Measurements from ENCODE around the gene LEKR1. TPM values are rescaled to one million over a fixed set of nuclear protein-coding genes. Genes with fewer than 3 reads are reported as not detected.
"Not testable (repeated sequence)": the region's sequence is repeated elsewhere in the genome, so short reads cannot be mapped to it uniquely, and the experiment has no call there.

LEKR1 gene
- total and polyA plus RNA-seq, 4 experiments from 2014 or later: 0.53 to 2.9 (median 1.3) TPM

DNA sequence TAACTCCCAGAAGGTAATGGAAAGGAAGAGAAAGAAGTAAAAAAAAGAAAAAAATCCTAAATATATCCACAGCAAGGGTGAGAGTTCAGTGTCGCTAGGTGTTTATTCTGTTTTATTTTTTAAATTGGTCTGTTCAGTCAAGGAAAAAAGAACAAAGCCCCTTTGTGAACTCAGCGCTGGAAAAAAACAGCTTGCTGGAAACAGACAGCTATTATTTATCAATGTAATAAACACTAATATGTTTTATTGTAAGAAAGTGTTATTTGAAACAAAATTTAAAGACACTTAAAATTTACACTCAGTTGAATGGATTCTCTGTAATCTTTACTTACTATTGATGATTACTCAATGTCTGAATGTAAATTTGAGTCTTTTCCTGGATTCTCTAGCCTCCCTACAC is 32.3 kb upstream of the LEKR1 start:
- no peaks in the 10 kb centered on the region for H3K27me3 Mint-ChIP-seq
- H3K4me1 ChIP-seq (ENCODE audit: insufficient read depth, low read length): peaks cover 8% of the 10 kb centered on the region
- H3K4me1 Mint-ChIP-seq: peaks cover 11 to 22% (median 14%) of the 10 kb centered on the region in 4 donors
- no peak overlapping the region for H3K27ac ChIP-seq (ENCODE audit: low read depth, low read length)
- no peak for DNase-seq
- no peak overlapping the region for H3K4me3 ChIP-seq (ENCODE audit: low read length in 2 of 2)
- peaks cover 0 to 1% (median 0%) of the 10 kb centered on the region in 8 donors for H3K9me3 Mint-ChIP-seq
- H3K27me3 ChIP-seq (ENCODE audit: insufficient read depth, low read length): no peaks in the 10 kb centered on the region
- no peaks in the 10 kb centered on the region for H3K36me3 ChIP-seq (ENCODE audit: insufficient read depth, low read length)
- ChIA-PET POLR2A (ENCODE audit: partially characterized antibody) (interaction anchor here (1.2 to 1.4 kb wide), 3 partner anchors 23 to 111 kb away, joined by 3 to 4 read pairs (median 3); partner anchors contain the start of gene LEKR1), CTCF (ENCODE audit: partially characterized antibody) (interaction anchor here (2.0 kb wide), 1 partner anchor 19 kb away, joined by 5 read pairs; no protein-coding TSS in a partner anchor)
- intact Hi-C loops (cut with micrococcal nuclease): no loop called here
- no peaks in the 10 kb centered on the region for H3K9me3 ChIP-seq (ENCODE audit: control insufficient read depth in 1 of 2, low read length in 2 of 2)
- H3K4me3 Mint-ChIP-seq: no peak overlapping the region
- H3K27ac Mint-ChIP-seq: peak overlapping the region in 2 of 7 donors; percentile 75 to 85
- peaks cover 0 to 4% of the 10 kb centered on the region in 2 donors for H3K36me3 Mint-ChIP-seq

DNA sequence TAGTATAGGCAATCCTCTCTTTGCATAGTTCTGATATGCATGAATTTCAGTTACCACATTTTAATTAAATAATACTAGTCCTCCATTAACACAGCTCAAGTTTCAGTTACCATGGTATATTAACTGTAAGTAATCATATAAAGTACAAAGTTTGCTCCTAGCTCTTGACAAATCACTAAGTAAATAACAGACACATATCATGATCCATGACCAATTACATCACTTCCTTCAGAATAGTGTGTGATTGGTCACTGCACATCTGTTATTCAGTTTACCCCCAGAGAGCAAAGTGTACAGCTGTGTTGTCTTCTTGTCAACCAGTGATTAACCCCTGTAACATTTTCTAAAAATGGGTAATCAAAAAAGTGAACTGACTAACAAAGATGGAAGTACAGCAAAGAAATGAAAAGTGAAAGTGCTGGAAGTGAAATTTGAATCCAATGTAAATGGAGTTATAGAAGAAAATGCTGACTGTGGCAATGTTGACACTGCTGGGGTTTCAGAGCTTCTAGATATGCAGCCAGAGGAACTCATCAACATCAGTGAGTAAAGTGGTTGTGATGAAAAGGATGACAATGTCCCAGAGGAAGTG is 30.2 kb upstream of the LEKR1 start:
- Mint-ChIP-seq H3K4me3 (no peak overlapping the region), H3K4me1 (peaks cover 11 to 22% (median 14%) of the 10 kb centered on the region in 4 donors), H3K9me3 (peaks cover 0 to 18% (median 14%) of the 10 kb centered on the region in 8 donors), H3K27me3 (no peaks in the 10 kb centered on the region), H3K27ac (no peak overlapping the region), H3K36me3 (peaks cover 3 to 22% of the 10 kb centered on the region in 2 donors)
- Histone ChIP-seq H3K36me3 (ENCODE audit: insufficient read depth, low read length) (no peaks in the 10 kb centered on the region), H3K27ac (ENCODE audit: low read depth, low read length) (no peak overlapping the region), H3K9me3 (ENCODE audit: control insufficient read depth in 1 of 2, low read length in 2 of 2) (no peaks in the 10 kb centered on the region), H3K4me1 (ENCODE audit: insufficient read depth, low read length) (peaks cover 8% of the 10 kb centered on the region), H3K27me3 (ENCODE audit: insufficient read depth, low read length) (no peaks in the 10 kb centered on the region), H3K4me3 (ENCODE audit: low read length in 2 of 2) (no peak overlapping the region)
- CTCF ChIA-PET (ENCODE audit: partially characterized antibody): no interaction called here
- POLR2A ChIA-PET (ENCODE audit: partially characterized antibody): no interaction called here
- no peak for DNase-seq
- intact Hi-C loops (cut with micrococcal nuclease): no loop called here

DNA sequence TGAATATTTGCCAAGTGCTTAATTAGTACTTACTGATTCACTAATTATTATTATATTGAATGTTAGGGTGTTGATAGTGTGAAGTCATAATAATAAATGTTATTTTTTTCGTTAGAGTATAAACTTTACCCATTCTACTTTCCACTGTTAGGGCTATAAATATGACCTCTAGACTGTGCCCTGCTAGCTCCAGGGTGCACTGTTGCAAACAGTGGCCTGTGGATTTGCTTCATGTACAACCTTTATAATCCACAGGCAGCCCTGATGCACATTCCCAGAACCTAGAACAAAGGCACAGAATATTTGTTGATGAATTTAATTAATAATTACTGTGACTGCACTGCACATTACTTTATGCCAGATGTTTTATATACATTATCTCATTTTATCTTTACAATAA is 28.8 kb upstream of the LEKR1 start:
- DNase-seq: no peak
- Mint-ChIP-seq H3K27ac (no peak overlapping the region), H3K4me1 (peaks cover 11 to 18% (median 13%) of the 10 kb centered on the region in 4 donors), H3K27me3 (no peaks in the 10 kb centered on the region), H3K9me3 (peaks cover 0 to 18% (median 14%) of the 10 kb centered on the region in 8 donors), H3K36me3 (peaks cover 3 to 26% of the 10 kb centered on the region in 2 donors), H3K4me3 (no peak overlapping the region)
- H3K4me3 ChIP-seq (ENCODE audit: low read length in 2 of 2): no peak overlapping the region
- no peak overlapping the region for H3K27ac ChIP-seq (ENCODE audit: low read depth, low read length)
- no peaks in the 10 kb centered on the region for H3K9me3 ChIP-seq (ENCODE audit: control insufficient read depth in 1 of 2, low read length in 2 of 2)
- intact Hi-C loops (cut with micrococcal nuclease): no loop called here
- no peaks in the 10 kb centered on the region for H3K36me3 ChIP-seq (ENCODE audit: insufficient read depth, low read length)
- ChIA-PET POLR2A (ENCODE audit: partially characterized antibody) (no interaction called here), CTCF (ENCODE audit: partially characterized antibody) (no interaction called here)
- no peaks in the 10 kb centered on the region for H3K27me3 ChIP-seq (ENCODE audit: insufficient read depth, low read length)
- peaks cover 8% of the 10 kb centered on the region for H3K4me1 ChIP-seq (ENCODE audit: insufficient read depth, low read length)

DNA sequence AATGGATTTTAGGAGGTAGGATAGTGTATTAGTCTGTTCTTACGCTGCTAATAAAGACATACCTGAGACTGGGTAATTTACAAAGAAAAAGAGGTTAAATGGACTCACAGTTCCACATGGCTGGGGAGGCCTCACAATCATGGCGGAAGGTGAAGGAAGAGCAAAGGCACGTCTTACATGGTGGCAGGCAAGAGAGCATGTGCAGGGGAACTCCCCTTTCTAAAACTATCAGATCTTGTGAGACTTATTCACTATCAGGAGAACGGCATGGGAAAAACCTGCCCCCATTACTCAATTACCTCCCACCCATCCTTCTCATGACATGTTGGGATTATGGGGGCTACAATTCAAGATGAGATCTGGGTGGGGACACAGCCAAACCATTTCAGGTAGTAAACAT is 25.9 kb upstream of the LEKR1 start:
- H3K4me3 ChIP-seq (ENCODE audit: low read length in 2 of 2); H3K36me3 ChIP-seq (ENCODE audit: insufficient read depth, low read length); H3K27me3 ChIP-seq (ENCODE audit: insufficient read depth, low read length); DNase-seq; intact Hi-C loops (cut with micrococcal nuclease); H3K27ac ChIP-seq (ENCODE audit: low read depth, low read length); H3K9me3 ChIP-seq (ENCODE audit: control insufficient read depth in 1 of 2, low read length in 2 of 2); H3K27me3 Mint-ChIP-seq; H3K4me1 ChIP-seq (ENCODE audit: insufficient read depth, low read length); CTCF ChIA-PET (ENCODE audit: partially characterized antibody); H3K4me3 Mint-ChIP-seq; H3K4me1 Mint-ChIP-seq; H3K27ac Mint-ChIP-seq: not testable (repeated sequence)
- Mint-ChIP-seq H3K9me3 (peaks cover 0 to 22% (median 19%) of the 10 kb centered on the region in 8 donors), H3K36me3 (peaks cover 7 to 30% of the 10 kb centered on the region in 2 donors)
- POLR2A ChIA-PET (ENCODE audit: partially characterized antibody): interaction anchor here (0.9 kb wide), 1 partner anchor 267 kb away, joined by 3 read pairs; no protein-coding TSS in a partner anchor

DNA sequence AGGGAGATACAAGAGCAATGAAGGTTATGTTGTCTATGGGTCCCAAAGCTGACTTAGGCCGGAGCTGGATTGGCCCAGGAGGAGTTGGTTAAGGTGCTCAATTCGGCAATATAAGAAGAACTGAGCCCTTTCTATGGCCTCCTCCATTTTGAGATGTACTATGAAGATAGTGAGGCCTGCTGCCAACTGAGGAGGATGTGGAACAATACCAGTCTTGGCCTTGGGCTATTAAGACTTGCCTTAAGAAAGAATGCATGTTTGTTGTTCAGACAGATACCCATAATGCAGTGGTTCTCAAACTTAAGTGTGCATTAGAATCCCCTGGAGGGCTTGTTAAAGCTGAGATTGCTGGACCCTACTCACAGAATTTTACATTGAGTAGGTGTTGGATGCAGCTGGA is 24.4 kb upstream of the LEKR1 start:
- DNase-seq: no peak
- H3K9me3 Mint-ChIP-seq: peaks cover 0 to 22% (median 20%) of the 10 kb centered on the region in 8 donors
- intact Hi-C loops (cut with micrococcal nuclease): no loop called here
- Histone ChIP-seq H3K27me3 (ENCODE audit: insufficient read depth, low read length) (no peaks in the 10 kb centered on the region), H3K4me1 (ENCODE audit: insufficient read depth, low read length) (no peaks in the 10 kb centered on the region), H3K27ac (ENCODE audit: low read depth, low read length) (no peak overlapping the region), H3K36me3 (ENCODE audit: insufficient read depth, low read length) (no peaks in the 10 kb centered on the region), H3K4me3 (ENCODE audit: low read length in 2 of 2) (no peak overlapping the region), H3K9me3 (ENCODE audit: control insufficient read depth in 1 of 2, low read length in 2 of 2) (no peaks in the 10 kb centered on the region)
- H3K4me1 Mint-ChIP-seq: peaks cover 0 to 3% (median 0%) of the 10 kb centered on the region in 4 donors
- ChIA-PET POLR2A (ENCODE audit: partially characterized antibody) (no interaction called here), CTCF (ENCODE audit: partially characterized antibody) (no interaction called here)
- peaks cover 7 to 28% of the 10 kb centered on the region in 2 donors for H3K36me3 Mint-ChIP-seq
- no peaks in the 10 kb centered on the region for H3K27me3 Mint-ChIP-seq
- no peak overlapping the region for H3K4me3 Mint-ChIP-seq
- no peak overlapping the region for H3K27ac Mint-ChIP-seq

DNA sequence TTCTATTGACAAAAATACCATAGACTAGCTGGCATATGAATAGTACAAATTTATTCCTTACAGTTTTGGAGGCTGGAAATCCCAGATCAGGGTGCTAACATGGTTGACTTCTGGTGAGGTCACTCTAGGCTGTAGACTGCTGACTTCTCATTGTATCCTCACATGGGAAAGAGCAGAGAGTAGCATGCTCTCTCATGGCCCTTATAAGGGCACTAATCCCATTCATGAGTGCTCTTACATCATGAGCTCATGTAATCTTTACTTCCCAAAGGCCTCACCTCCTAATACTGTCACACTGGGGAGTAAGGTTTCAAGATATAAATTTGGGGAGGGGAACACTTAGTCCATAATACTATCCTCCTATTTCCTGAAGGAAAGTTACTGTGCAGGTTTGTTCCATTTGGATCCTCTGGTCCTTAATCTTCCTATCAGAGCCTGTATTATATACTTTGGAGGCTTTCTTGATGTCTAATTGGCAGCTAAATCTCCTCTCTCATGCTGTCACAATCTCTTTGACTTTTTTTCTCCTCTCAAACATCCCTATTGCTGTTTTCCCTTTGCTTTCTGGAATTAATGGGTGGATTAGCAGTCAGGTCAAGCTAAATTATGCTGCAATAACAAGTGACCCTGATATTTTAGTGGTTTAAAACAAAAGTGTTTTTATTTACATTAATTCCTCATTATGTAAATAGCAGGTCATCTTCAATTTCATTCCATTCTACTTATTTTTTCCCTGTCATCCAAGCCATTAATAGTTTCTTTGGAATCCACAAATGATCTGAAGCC is 23.1 kb upstream of the LEKR1 start:
- no peaks in the 10 kb centered on the region for H3K27me3 Mint-ChIP-seq
- no peak overlapping the region for H3K27ac ChIP-seq (ENCODE audit: low read depth, low read length)
- H3K4me3 Mint-ChIP-seq: no peak overlapping the region
- H3K36me3 ChIP-seq (ENCODE audit: insufficient read depth, low read length): no peaks in the 10 kb centered on the region
- H3K4me3 ChIP-seq (ENCODE audit: low read length in 2 of 2): no peak overlapping the region
- no peaks in the 10 kb centered on the region for H3K27me3 ChIP-seq (ENCODE audit: insufficient read depth, low read length)
- no peak for DNase-seq
- no peaks in the 10 kb centered on the region for H3K9me3 ChIP-seq (ENCODE audit: control insufficient read depth in 1 of 2, low read length in 2 of 2)
- peaks cover 7 to 33% of the 10 kb centered on the region in 2 donors for H3K36me3 Mint-ChIP-seq
- CTCF ChIA-PET (ENCODE audit: partially characterized antibody): no interaction called here
- peaks cover 0 to 3% (median 0%) of the 10 kb centered on the region in 4 donors for H3K4me1 Mint-ChIP-seq
- POLR2A ChIA-PET (ENCODE audit: partially characterized antibody): interaction anchor here (0.7 kb wide), 1 partner anchor 128 kb away, joined by 3 read pairs; no protein-coding TSS in a partner anchor
- no peak overlapping the region for H3K27ac Mint-ChIP-seq
- no peaks in the 10 kb centered on the region for H3K4me1 ChIP-seq (ENCODE audit: insufficient read depth, low read length)
- peaks cover 0 to 22% (median 20%) of the 10 kb centered on the region in 8 donors for H3K9me3 Mint-ChIP-seq
- intact Hi-C loops (cut with micrococcal nuclease): no loop called here

DNA sequence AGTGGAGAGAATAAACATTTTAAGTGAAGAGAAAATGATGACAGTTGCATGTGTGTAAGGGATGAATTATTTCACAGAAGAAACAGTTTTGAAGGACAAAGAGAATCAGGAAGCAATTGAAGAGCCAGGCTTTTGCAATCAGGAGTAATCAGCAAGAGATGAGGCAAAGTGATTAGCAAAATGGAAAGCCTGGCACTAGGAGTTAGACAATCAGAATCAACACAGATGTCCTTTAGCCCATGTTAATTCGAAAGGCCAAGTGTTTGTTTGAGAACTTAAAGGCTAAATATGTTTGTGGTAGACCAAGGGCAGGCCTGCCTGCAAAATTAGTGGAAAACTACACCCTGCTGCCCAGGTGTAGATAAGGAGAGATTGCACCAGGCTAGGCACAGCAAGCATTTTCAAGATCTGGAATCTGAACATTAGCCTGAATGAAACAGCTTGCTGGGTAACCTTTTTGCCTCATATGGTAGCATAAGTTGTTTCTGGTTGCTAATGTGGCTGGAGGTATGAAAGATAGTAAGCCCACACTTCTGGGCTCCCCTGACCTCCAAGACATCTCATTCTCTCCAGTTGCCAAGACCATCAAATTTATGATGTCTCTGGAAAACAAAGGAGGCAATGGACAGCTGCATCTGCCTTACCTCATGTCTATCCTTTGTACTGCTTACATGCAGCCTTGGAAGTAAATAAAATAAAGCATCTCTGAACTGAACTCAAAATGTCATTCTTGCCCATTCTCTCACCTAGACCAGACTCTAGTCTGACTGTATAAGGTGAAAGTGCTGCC is 22.0 kb upstream of the LEKR1 start:
- Histone ChIP-seq H3K36me3 (ENCODE audit: insufficient read depth, low read length) (no peaks in the 10 kb centered on the region), H3K27me3 (ENCODE audit: insufficient read depth, low read length) (no peaks in the 10 kb centered on the region), H3K4me3 (ENCODE audit: low read length in 2 of 2) (no peak overlapping the region), H3K27ac (ENCODE audit: low read depth, low read length) (no peak overlapping the region), H3K9me3 (ENCODE audit: control insufficient read depth in 1 of 2, low read length in 2 of 2) (no peaks in the 10 kb centered on the region), H3K4me1 (ENCODE audit: insufficient read depth, low read length) (no peaks in the 10 kb centered on the region)
- Mint-ChIP-seq H3K36me3 (peaks cover 7 to 30% of the 10 kb centered on the region in 2 donors), H3K9me3 (peaks cover 0 to 22% (median 16%) of the 10 kb centered on the region in 8 donors), H3K4me1 (peaks cover 0 to 3% (median 0%) of the 10 kb centered on the region in 4 donors), H3K4me3 (peak overlapping the region in 1 of 8 donors; percentile 4), H3K27me3 (no peaks in the 10 kb centered on the region), H3K27ac (peak overlapping the region in 1 of 7 donors; percentile 31)
- ChIA-PET POLR2A (ENCODE audit: partially characterized antibody) (interaction anchor here (1.2 kb wide), 1 partner anchor 11 kb away, joined by 3 read pairs; no protein-coding TSS in a partner anchor), CTCF (ENCODE audit: partially characterized antibody) (no interaction called here)
- intact Hi-C loops (cut with micrococcal nuclease): no loop called here
- DNase-seq: no peak
